ENCODE data around the gene SYCP2L.
"Not testable (repeated sequence)": the region's sequence is repeated elsewhere in the genome, so short reads cannot be mapped to it uniquely, and the experiment has no call there.

The SYCP2L gene

DNA sequence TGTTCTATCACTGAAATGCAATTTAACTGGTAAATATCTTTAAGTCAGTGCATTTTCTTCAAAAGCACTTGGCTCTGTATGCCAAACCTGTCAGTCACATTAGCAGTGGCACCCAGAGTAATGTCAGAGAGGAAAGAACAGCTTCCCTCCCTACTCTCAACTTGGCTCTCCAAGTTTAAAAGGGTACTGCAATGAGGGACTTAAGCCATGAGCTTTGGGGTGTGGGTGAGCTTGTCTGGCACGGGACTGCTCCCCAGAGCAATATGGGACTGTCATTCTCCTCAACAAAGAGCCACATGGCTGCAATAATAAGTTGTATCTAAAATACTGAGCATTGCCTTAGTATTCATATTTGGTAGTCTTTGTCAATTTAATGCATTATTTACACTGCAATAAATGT, 9.0 kb upstream of the SYCP2L start:
- no peak for DNase-seq (ENCODE audit: low read depth)
- no peak overlapping the region for H3K4me3 ChIP-seq (ENCODE audit: low read depth, low read length)
- TF ChIP-seq, protein P1, sequence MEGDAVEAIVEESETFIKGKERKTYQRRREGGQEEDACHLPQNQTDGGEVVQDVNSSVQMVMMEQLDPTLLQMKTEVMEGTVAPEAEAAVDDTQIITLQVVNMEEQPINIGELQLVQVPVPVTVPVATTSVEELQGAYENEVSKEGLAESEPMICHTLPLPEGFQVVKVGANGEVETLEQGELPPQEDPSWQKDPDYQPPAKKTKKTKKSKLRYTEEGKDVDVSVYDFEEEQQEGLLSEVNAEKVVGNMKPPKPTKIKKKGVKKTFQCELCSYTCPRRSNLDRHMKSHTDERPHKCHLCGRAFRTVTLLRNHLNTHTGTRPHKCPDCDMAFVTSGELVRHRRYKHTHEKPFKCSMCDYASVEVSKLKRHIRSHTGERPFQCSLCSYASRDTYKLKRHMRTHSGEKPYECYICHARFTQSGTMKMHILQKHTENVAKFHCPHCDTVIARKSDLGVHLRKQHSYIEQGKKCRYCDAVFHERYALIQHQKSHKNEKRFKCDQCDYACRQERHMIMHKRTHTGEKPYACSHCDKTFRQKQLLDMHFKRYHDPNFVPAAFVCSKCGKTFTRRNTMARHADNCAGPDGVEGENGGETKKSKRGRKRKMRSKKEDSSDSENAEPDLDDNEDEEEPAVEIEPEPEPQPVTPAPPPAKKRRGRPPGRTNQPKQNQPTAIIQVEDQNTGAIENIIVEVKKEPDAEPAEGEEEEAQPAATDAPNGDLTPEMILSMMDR (IDR thresholded peaks at IDR 0.05; ENCODE audit: control insufficient read depth, extremely low read depth, insufficient read depth): no peak

DNA sequence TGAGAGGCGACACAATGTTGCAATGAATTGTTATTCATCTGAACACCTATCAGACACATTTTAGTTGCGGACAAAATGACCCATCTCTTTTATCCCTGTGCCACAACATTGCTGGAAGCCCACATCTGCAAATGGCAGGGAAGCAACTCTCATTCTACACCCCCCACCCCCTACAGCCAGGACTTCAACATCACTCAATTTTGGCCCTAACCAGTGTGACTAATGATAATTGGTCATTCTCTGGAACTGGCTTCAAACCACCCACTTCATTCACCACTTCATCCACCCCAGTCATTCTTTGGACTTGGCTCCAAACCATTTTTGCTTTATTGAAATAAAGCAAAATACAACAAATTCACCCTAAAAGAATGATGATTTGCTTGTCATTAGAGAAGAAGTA, 6.5 kb upstream of the SYCP2L start:
- DNase-seq (ENCODE audit: low read depth): no peak
- no peak overlapping the region for H3K4me3 ChIP-seq (ENCODE audit: low read depth, low read length)
- TF ChIP-seq, protein P1 (IDR thresholded peaks at IDR 0.05; ENCODE audit: control insufficient read depth, extremely low read depth, insufficient read depth): no peak

DNA sequence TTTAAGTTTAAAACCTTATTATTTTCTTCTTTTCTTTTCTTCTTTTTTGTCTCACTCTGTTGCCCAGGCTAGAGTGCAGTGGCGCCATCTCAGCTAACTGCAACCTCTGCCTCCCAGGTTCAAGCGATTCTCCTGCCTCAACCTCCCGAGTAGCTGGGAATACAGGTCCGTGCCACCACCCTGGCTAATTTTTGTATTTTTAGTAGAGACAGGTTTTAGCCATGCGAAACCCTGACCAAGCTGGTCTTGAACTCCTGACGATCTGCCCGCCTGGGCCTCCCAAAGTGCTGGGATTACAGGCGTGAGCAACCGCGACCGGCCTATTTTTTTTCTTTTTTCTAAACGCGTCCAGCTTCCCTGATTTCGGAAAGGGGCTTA, 4.6 kb upstream of the SYCP2L start:
- H3K4me3 ChIP-seq (ENCODE audit: low read depth, low read length); DNase-seq (ENCODE audit: low read depth): not testable (repeated sequence)

DNA sequence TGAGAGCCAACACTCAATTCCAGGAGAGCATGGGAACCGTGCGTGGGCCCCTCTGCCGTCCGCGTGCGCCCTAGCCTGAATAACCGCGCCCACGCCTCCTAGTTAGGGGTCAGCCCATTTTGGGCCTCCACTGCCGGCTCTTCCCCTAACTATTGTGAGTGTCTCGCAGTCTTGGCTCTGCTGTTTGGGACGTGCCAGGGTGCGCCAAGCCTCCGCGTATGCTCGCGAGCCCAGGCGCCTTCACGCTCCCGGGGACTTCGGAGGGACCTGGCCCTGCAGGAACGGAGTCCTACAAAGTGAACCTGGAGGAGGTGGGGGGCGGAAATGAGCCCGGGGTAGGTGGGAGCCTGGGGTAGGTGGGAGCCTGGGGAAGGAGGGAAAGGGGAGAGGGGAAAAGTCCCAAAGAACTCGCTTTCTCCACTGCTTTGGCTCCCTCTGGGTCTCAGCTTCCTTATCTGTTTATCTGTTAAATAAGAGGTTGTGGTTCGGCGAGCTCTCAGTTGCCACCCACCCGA, 4.1 kb upstream of the SYCP2L start:
- no peak for DNase-seq (ENCODE audit: low read depth)
- TF ChIP-seq, protein P1 (IDR thresholded peaks at IDR 0.05; ENCODE audit: control insufficient read depth, extremely low read depth, insufficient read depth): no peak
- H3K4me3 ChIP-seq (ENCODE audit: low read depth, low read length): no peak overlapping the region

DNA sequence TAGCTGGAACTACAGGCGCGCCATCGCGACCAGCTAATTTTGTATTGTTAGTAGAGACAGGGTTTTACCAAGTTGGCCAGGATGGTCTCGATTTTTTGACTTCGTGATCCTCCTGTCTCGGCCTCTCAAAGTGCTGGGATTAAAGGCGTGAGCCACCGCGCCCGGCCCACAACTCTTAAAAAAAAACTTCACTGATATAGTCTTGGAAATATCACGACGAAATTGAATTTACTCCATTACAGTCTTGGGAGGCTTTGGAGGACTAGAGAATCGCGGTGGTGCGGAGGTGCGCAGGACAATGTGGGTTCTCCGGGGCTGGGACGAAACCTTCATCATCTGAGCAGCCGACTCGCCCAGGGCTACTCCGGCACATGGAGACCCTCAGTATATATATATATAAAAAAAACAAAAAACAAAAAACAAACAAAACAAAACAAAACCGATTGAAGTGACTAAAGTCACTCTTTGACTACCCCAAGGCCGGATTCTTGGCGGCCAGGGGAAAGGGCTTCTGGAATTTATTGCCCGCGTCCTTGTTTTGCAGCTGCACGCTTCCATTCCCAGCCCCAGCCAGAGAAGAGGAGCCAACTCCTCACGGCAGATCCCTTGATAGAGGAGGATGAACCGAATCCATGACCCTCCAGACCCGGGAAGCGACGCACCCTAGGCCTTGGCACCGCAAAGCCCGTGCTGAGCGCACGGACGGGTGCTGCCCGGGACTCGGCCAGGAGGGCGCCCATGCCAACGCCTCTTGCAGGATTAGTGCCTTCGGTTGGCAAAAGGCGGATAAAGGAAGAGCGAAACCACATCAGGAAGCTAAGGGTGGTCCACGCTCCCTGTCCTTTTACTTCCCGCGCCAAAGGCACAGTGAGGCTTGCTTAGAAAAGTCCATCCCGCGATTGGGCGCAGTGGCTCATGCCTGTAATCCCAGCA, 3.3 kb upstream of the SYCP2L start:
- no peak for DNase-seq (ENCODE audit: low read depth)
- TF ChIP-seq, protein P1 (IDR thresholded peaks at IDR 0.05; ENCODE audit: control insufficient read depth, extremely low read depth, insufficient read depth): no peak
- no peak overlapping the region for H3K4me3 ChIP-seq (ENCODE audit: low read depth, low read length)

DNA sequence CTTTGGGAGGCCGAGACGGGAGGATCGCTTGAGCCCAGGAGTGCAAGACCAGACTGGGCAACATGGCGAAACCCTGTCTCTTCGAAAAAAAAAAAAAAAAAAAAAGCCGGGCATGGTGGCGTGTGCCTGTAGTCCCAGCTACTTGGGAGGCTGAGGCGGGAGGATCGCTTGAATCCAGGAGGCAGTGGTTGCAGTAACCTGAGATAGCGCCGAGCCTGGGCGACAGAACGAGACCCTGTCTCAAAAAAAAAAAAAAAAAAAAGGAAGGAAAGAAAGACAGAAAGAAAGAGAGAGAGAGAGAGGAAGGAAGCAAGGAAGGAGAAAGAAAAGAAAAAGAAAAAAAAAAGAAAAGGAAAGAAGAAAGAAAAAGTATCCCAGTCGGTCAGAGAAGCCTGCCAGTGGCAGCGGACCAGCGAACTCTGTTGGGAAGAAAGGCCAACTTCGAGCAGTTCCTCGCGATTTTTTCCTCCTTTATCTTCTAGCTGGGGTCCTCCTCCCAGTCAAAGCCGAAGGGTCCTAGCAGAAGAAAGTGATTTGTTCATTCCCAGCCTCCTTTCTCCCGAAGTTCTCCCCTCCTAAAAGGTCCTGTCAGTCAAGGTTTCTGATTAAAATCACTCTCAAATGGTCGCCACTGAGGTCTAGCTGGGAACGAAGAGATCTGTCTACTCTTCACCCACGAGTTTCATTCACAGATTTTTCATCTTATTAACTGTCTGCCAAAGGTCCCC, 2.4 kb upstream of the SYCP2L start:
- TF ChIP-seq, protein P1 (IDR thresholded peaks at IDR 0.05; ENCODE audit: control insufficient read depth, extremely low read depth, insufficient read depth): no peak
- DNase-seq (ENCODE audit: low read depth): no peak
- no peak overlapping the region for H3K4me3 ChIP-seq (ENCODE audit: low read depth, low read length)

DNA sequence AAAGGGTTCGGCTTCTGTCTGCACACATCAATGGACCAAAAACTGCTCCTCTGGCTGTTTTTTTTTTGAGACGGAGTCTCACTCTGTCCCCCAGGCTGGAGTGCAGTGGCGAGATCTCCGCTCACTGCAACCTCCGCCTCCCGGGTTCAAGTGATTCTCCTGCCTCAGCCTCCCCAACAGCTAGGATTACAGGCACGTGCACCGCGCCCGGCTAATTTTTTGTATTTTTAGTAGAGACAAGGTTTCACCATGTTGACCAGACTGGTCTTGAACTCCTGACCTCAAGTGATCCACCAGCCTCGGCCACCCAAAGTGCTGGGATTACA, 524 bp upstream of the SYCP2L start:
- H3K4me3 ChIP-seq (ENCODE audit: low read depth, low read length); DNase-seq (ENCODE audit: low read depth): not testable (repeated sequence)
